Kidney (tissue), 14 donors: ENCODE measurements around the gene ABHD17B. TPM values are rescaled to one million over a fixed set of nuclear protein-coding genes. Genes with fewer than 3 reads are reported as not detected.
A peak's percentile ranks its signal among the peaks of the same experiment; 100 is the strongest.

ENCODE experiments used
- DNase-seq, 5 donors: peaks; one replicate each; pipeline ENCODE4 v3.0.0-alpha.2; 2013 to 2020
- FAIRE-seq: peaks from 2 replicates; lab custom pipeline; 2012; peaks lifted over from hg19 to GRCh38; lab: Jason Lieb, UNC
- H3K27ac ChIP-seq, 2 donors: one replicate each; pipeline ENCODE4 v1.7.0; 2013; ENCODE audit warnings: low read depth in 2 of 2, low read length in 2 of 2, inconsistent platforms in 1 of 2
- H3K27me3 ChIP-seq: one replicate; pipeline ENCODE4 v1.7.1; 2013; ENCODE audit warnings: low read length, inconsistent platforms; ENCODE audit not compliant: control insufficient read depth, insufficient read depth
- H3K36me3 ChIP-seq, 3 donors: one replicate each; pipeline versions ENCODE4 v1.7.0 to v1.7.1; 2013; ENCODE audit warnings: low read length in 3 of 3, control low read depth in 1 of 3, inconsistent platforms in 1 of 3; ENCODE audit not compliant: insufficient read depth in 3 of 3, control insufficient read depth in 2 of 3
- H3K4me1 ChIP-seq, 3 donors: one replicate each; pipeline versions ENCODE4 v1.7.0 to v1.7.1; 2013; ENCODE audit warnings: low read length in 3 of 3, inconsistent platforms in 1 of 3, low read depth in 1 of 3; ENCODE audit not compliant: control insufficient read depth in 2 of 3, insufficient read depth in 2 of 3
- H3K4me3 ChIP-seq, 3 donors: one replicate each; pipeline versions ENCODE4 v1.7.0 to v1.8.1; 2013; ENCODE audit warnings: low read length in 3 of 3, control low read depth in 1 of 3, inconsistent platforms in 1 of 3
- H3K9ac ChIP-seq, 3 donors: one replicate each; pipeline versions ENCODE4 v1.7.0 to v1.7.1; 2013; ENCODE audit warnings: low read length in 3 of 3, control low read depth in 1 of 3, inconsistent platforms in 1 of 3
- H3K9me3 ChIP-seq, 3 donors: one replicate each; pipeline versions ENCODE4 v1.7.0 to v1.7.1; 2013; ENCODE audit warnings: low read length in 3 of 3, control low read depth in 1 of 3, inconsistent platforms in 1 of 3; ENCODE audit not compliant: control insufficient read depth in 2 of 3, insufficient read depth in 1 of 3
- intact Hi-C: fragments of 100-400 bp; cut with DNase I; formaldehyde crosslinking; loops from one replicate; pipeline ENCODE4 v1.11.1; 2022
- polyA plus RNA-seq: library from polyadenylated mRNA; stranded (reverse); fragments of 350-450 nt; fragmentation: Illumina TruSeq; extraction: RNeasy Lipid Tissue Mini Kit (QIAGEN cat#74804); gene quantifications from one replicate; pipeline ENCODE4 v1.2.3, GENCODE V29; 2014; ENCODE audit warnings: low read depth, low replicate concordance; ENCODE audit not compliant: insufficient read depth
- total RNA-seq: library from RNA; stranded (reverse); fragmentation: NEBNext Ultra II Directional; extraction: Animal tissue kit (Norgen Biotek cat#: 25700); gene quantifications from one replicate; pipeline ENCODE4 v1.2.1, GENCODE V29; 2021
- TF ChIP-seq, protein P1 (sequence below): IDR thresholded peaks from 3 replicates; pipeline ENCODE4 v1.5.1; 2012; ENCODE audit warnings: mild to moderate bottlenecking, moderate library complexity, borderline replicate concordance; ENCODE audit not compliant: insufficient read depth; ENCODE audit errors: extremely low read depth
- donor health status: control.
- donor health status: control.
- donor health status: control.
- donor health status: control.
- donor health status: control.
- donor health status: DM: yes; HTN: yes; CAD: no.
- donor health status: Normal renal cell carcinoma (clear cell type).

ABHD17B gene
- total and polyA plus RNA-seq, 2 donors from 2014 or later: 9.0 to 19.0 TPM

DNA sequence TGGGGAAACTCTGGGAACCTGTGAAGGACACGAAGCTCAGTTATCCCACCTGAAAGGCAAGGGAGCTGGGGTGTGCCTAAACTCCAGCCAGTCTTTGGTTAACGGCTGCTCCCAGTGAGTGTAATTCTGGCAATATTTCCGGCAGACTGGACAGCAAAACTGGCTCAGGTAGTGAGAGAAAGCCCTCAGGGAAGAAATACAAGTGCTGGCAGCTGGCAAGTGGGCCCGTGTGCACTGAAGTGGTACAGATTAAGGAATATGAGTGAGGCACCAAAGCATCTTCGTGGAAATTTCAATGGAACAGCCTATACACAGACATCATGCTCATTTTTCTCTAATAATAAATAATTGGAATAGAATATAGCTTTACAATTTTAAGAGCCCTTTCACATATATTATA, 56.2 kb downstream of the ABHD17B start:
- no peaks in the 10 kb centered on the region for H3K36me3 ChIP-seq
- intact Hi-C loops: no loop called here
- DNase-seq (peak in 1 of 5 donors; percentile 1), FAIRE-seq (no peak)
- peaks cover 0 to 3% (median 0%) of the 10 kb centered on the region in 3 donors for H3K4me1 ChIP-seq
- TF ChIP-seq, protein P1, sequence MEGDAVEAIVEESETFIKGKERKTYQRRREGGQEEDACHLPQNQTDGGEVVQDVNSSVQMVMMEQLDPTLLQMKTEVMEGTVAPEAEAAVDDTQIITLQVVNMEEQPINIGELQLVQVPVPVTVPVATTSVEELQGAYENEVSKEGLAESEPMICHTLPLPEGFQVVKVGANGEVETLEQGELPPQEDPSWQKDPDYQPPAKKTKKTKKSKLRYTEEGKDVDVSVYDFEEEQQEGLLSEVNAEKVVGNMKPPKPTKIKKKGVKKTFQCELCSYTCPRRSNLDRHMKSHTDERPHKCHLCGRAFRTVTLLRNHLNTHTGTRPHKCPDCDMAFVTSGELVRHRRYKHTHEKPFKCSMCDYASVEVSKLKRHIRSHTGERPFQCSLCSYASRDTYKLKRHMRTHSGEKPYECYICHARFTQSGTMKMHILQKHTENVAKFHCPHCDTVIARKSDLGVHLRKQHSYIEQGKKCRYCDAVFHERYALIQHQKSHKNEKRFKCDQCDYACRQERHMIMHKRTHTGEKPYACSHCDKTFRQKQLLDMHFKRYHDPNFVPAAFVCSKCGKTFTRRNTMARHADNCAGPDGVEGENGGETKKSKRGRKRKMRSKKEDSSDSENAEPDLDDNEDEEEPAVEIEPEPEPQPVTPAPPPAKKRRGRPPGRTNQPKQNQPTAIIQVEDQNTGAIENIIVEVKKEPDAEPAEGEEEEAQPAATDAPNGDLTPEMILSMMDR: no peak
- no peak overlapping the region for H3K9ac ChIP-seq
- H3K27ac ChIP-seq: no peak overlapping the region
- no peaks in the 10 kb centered on the region for H3K27me3 ChIP-seq
- H3K4me3 ChIP-seq: no peak overlapping the region
- peaks cover 0 to 4% (median 3%) of the 10 kb centered on the region in 3 donors for H3K9me3 ChIP-seq

DNA sequence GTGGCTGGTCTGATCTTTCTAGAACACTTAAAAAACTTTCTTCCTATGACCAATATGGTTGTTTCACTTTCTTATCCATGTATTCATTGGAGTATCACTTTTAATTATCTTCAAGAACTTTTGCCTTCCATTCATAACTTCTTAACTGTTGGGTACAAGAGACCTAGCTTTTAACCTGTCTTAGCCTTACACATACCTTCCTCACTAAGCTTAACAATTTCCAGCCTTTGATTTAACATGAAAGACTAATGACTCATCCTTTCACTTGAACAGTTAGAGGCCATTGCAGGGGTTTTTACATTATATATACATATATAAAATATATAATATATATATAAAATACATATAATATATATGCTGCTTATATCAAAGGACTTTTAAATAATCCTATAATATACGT, 57.9 kb downstream of the ABHD17B start:
- FAIRE-seq: no peak
- no peak overlapping the region for H3K4me3 ChIP-seq

DNA sequence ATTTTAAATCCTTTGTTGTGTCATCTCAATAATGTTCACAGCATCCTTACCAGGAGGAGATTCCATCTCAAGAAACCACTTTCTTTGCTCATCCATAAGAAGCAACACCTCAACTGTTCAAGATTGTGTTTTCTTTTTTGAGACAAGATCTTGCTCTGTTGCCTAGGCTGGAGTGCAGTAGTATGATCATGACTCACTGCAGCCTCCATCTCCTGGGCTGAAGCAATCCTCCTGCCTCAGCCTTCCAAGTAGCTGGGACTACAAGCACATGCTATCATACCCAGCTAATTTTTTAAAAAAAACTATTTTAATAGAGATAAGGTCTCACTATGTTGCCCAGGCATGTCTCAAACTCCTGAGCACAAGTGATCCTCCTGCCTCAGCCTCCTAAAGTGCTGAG, 60.0 kb downstream of the ABHD17B start:
- Histone ChIP-seq H3K27ac (no peak overlapping the region), H3K4me3 (no peak overlapping the region), H3K4me1 (no peaks in the 10 kb centered on the region), H3K27me3 (no peaks in the 10 kb centered on the region), H3K9ac (no peak overlapping the region), H3K9me3 (no peaks in the 10 kb centered on the region), H3K36me3 (no peaks in the 10 kb centered on the region)
- intact Hi-C loops: no loop called here
- FAIRE-seq (no peak), DNase-seq (no peak)
- TF ChIP-seq, protein P1: no peak

More for the DNA sequence above, 57.9 kb downstream of the ABHD17B start:
- Histone ChIP-seq H3K4me1 (no peaks in the 10 kb centered on the region), H3K9ac (no peak overlapping the region), H3K27ac (no peak overlapping the region), H3K36me3 (no peaks in the 10 kb centered on the region), H3K9me3 (no peaks in the 10 kb centered on the region), H3K27me3 (no peaks in the 10 kb centered on the region)
- intact Hi-C loops: no loop called here
- TF ChIP-seq, protein P1: no peak
- DNase-seq: no peak

DNA sequence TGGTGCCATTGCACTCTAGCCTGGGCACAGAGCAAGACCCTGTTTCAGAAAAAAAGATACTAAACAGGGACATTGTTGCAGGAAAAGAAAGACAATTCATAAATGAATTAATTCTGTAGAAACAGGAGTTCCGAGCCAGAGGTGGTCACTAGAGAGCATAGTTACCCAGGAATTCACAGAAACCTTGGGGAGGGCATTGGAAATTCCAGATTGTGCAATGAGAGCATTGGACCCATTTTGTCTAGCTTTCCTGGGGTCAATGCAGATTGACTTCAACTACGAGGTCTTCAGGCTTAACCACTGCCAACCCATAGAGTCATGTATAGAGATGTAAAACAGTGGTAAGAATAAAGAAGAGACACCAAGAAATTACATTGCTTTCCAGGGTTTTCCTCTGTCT, 63.1 kb downstream of the ABHD17B start:
- no peaks in the 10 kb centered on the region for H3K27me3 ChIP-seq
- intact Hi-C loops: no loop called here
- H3K27ac ChIP-seq: no peak overlapping the region
- H3K4me1 ChIP-seq: no peaks in the 10 kb centered on the region
- H3K9ac ChIP-seq: no peak overlapping the region
- H3K4me3 ChIP-seq: no peak overlapping the region
- TF ChIP-seq, protein P1: no peak
- no peak for FAIRE-seq
- DNase-seq: no peak
- no peaks in the 10 kb centered on the region for H3K9me3 ChIP-seq
- no peaks in the 10 kb centered on the region for H3K36me3 ChIP-seq
